Stimulated activated CD8-positive, alpha-beta memory T cell treated with anti-CD3 and anti-CD28 coated beads, Interleukin-12 subunit alpha, Interleukin-12 subunit beta, amount 100 ng/mL, for 4 hours (primary cell): ENCODE measurements around the gene ARF6.
"Not testable (repeated sequence)": the region's sequence is repeated elsewhere in the genome, so short reads cannot be mapped to it uniquely, and the experiment has no call there.

Experiments used
- DNase-seq: peaks from one replicate; pipeline ENCODE4 v3.0.0-alpha.2; 2020; ENCODE audit warnings: low read depth

ARF6 gene

DNA sequence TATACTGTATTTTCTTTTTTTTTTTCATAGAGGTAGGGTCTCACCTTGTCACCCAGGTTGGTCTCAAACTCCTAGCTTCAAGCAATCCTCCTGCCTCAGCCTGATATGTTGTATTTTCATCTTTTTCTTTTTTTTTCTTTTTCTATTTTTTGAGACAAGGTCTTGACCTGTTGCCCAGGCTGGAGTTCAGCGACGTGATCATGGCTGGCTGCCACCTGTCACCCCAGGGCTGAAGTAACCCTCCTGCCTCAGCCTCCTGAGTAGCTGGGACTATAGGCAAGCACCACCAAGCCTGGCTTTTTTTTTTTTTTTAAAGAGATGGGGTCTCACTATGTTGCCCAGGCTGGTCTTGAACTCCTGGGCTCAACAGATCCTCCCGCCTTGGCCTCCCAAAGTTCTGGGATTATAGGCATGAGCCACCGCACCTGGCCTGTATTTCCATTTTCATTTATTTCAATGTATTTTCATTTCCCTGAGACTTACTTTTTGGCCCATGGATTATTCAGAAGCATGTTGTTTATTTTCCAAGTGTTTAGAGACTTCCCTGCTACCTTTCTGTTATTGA lies 16.2 kb upstream of the ARF6 start:
- DNase-seq, result no peak

DNA sequence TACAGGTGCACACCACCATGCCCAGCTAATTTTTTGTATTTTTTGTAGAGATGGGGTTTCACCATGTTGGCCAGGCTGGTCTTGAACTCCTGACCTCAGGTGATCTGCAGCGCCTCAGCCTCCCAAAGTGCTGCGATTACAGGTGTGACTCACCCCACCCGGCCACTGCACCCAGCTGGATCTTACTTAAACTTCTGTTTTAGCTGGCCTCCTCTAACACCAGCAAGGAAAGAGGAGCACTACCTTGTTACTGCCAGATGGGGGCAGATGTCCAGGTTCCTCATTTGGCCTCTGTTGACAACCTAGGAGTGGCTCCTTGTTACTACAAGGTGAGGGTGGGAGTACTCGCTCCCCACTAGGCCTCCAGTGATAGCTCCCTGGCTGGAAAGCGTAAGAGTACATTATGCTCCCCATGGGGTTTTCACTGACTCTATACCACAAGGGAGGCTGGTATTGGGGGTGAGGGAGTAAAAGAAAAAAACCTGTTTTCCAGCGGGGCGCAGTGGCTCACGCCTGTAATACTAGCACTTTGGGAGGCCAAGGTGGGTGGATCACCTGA lies 13.2 kb upstream of the ARF6 start:
- peak; percentile 21 for DNase-seq

DNA sequence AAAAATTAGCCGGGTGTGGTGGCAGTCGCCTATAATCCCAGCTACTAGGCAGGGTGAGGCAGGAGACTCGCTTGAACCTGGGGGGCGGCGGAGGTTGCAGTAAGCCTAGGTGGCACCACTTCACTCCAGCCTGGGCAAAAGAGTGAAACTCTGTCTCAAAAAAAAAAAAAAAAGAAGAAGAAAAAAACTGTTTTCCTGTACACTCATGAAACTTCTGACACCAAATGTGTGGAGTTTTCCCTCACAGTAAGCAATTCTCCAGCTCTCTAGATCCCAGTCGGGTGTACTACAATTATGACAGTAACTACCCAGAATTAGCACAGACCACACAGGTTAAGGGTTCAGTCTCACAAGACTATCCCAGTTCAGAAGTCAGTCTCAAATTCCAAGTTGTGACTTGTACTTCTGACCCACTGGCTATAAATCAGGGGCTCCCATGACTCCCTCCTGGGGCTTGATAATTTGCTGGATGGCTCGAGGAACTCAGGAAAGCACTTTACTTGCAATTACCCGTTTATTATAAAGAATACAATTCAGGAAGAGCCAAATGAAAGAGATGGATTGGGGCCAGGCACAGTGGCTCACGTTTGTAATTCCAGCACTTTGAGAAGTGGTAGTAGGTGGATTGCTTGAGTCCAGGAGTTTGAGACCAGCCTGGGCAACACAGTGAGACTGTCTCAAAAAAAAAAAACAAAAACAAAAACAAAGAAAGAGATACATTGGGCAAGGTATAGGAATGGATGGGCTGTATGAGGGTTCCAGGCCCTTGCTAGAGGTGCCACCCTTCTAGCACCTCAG lies 12.4 kb upstream of the ARF6 start:
- no peak for DNase-seq

DNA sequence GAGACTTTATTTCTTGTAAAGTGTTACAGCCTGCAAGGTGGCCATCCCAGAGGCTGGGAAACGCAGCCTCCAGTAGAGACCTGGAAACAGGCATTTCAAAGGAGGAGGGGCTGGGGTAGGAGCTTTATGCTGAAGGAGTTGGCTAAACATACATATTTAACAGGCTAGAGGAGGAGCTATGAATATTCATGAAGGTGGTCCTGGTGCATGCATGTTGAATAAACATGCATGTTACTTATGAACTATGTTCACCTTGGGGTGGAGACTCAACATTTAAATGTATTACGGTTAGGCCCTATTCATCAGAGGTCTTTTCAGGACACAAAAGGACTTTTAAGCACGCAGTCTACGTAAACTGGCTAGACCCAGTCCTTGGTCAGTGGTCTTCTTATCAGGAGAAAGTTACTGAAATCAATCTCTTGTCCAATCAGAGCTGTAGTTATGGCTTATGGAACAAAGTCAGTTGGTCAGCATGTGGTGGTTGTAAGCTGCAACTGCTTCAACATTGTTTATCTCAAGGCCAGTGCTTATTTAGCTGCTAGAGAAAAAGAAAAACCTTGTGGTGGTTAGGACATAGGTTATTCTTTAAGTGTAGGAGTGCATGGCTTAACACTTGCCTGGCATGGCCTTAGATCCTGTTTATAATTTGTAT lies 11.4 kb upstream of the ARF6 start:
- no peak for DNase-seq

DNA sequence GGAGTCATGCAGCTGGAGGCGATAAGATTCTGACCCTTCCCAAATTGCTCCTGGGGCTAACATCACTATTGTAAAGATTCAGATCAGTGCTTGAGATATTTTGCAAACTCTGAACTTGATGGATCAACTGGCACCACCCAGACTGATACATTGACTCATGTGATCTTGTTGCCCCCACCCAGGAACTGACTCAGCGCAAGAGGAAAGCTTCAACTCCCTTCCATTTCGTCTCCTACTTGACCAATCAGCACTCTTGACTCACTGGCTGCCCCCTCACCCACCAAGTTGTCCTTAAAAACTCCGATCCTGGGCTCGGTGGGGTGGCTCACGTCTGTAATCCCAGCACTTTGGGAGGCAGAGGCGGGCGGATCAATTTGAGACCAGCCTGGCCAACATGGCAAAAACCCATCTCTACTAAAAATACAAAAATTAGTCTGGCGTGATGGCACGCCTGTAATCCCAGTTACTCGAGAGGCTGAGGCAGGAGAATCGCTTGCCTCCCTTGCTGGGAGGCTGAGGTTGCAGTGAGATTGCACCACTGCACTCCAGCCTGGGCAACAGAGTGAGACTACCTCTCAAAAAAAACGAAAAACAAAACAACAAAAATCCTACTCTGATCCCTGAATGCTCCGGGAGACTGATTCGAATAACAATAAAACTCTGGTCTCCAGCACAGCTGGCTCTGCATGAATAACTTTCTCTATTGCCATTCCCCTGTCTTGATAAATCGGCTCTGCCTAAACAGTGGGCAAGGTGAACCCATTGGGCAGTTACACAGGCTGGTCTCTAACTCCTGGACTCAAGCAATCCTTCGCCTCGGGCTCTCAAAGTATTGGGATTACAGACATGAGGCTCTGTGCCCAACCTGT lies 9.8 kb upstream of the ARF6 start:
- no peak for DNase-seq

DNA sequence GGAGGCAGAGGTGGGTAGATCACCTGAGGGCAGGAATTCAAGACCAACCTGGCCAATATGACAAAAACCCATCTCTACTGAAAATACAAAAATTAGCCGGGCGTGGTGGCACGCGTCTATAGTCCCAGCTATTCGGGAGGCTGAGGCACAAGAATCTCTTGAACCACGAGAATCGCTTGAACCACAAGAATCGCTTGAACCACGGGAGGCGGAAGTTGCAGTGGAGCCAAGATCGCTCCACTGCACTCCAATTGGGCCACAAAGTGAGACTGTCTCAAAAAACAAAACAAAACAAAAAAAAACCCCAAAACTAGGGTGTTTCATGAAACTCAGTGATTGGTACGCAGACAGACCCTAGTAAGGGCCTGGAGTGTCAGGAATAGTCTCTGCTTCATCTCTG lies 6.4 kb upstream of the ARF6 start:
- no peak for DNase-seq

DNA sequence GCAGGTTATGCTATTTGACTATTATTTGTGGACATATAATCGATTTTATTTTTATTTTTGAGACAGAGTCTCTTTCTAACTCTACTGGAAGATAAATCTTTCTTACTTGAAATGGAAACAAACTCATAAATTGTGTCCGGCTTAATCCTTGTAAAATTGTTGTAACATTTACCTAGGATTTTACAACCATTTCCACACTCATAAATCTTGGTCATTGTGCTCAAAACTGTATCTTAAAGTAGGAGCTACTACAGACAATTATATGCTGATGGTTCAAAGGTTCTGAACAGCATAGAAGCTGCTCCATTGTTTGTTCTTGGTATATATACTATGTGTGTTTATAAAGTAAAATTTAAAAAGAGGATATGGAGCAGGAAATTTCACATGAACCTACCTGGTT lies 4.6 kb upstream of the ARF6 start:
- DNase-seq, result no peak

DNA sequence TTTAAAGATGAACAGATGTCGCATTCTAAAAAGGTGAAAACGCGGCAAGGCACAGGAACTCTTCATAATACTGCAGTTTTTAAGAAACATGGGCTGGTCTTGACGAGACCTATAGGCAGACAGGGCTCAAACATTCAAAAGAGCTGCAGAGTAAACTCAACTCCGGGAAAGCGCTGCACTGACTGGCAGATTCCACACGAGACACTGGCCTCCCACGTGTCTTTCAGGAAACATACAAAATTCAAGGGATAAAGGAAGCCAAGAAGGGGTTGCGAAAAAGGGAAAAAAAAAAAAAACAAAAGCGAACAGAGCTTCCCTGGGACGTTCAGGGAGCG lies 614 bp upstream of the ARF6 start:
- no peak for DNase-seq

DNA sequence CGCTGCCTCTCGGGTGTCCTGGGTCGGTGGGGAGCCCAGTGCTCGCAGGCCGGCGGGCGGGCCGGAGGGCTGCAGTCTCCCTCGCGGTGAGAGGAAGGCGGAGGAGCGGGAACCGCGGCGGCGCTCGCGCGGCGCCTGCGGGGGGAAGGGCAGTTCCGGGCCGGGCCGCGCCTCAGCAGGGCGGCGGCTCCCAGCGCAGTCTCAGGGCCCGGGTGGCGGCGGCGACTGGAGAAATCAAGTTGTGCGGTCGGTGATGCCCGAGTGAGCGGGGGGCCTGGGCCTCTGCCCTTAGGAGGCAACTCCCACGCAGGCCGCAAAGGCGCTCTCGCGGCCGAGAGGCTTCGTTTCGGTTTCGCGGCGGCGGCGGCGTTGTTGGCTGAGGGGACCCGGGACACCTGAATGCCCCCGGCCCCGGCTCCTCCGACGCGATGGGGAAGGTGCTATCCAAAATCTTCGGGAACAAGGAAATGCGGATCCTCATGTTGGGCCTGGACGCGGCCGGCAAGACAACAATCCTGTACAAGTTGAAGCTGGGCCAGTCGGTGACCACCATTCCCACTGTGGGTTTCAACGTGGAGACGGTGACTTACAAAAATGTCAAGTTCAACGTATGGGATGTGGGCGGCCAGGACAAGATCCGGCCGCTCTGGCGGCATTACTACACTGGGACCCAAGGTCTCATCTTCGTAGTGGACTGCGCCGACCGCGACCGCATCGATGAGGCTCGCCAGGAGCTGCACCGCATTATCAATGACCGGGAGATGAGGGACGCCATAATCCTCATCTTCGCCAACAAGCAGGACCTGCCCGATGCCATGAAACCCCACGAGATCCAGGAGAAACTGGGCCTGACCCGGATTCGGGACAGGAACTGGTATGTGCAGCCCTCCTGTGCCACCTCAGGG lies 679 bp downstream of the ARF6 start:
- peak; percentile 61 for DNase-seq

DNA sequence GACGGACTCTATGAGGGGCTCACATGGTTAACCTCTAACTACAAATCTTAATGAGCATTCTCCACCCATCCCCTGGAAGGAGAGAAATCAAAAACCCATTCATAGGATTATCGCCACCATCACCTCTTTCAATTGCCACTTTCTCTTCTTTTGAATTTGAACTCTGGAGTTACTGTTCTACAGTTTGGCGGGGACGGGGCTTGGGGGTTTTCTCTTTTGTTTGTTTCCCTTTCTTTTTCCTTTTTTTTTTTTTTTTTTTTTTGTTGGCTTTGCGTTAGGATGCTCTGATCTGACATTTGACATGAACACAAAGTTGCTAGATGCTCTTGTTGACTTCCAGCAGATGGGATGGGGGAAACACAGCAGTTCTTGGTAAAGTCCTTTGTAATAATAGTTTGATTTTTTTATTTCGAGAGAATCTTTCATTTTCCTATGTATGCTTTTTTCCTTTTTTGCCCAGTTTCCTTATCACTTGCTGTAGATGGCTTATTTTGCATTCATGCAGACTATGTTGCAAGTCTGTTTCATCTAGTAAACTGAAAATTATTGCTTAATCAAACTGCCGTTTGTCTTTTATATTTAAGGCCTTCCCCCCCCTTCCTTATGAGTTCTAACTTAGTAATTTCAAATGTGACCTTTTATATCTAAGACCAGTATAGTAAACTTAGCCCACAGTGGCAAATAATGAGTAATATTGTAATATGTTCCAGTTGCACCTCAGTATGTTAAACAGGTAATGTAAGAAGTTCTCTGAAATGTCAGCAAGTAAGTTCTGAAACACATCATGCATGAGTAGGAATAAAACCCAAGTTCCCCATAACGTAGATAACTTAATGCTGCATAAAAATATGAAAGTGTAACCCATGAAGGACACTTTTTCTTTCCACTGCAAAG lies 1.6 kb downstream of the ARF6 start:
- not testable (repeated sequence) for DNase-seq

DNA sequence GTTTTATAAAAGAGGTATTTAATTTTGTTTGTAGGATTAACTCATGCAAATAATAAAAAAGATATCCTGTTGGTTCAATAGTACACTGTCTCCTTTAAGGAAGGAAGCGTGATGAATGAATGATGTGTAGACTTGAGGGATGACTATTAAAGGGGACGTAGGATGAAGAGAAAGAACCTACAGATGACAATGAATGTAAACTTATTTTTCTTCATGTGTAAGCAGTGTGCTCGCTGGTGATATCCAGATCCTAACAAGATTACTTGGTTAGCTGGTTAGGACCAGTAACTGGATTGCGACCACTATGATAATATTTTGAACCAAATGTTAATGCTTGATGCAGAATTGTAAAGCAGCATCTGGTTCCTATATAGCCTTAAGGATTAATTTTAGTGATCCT lies 2.6 kb downstream of the ARF6 start:
- no peak for DNase-seq

DNA sequence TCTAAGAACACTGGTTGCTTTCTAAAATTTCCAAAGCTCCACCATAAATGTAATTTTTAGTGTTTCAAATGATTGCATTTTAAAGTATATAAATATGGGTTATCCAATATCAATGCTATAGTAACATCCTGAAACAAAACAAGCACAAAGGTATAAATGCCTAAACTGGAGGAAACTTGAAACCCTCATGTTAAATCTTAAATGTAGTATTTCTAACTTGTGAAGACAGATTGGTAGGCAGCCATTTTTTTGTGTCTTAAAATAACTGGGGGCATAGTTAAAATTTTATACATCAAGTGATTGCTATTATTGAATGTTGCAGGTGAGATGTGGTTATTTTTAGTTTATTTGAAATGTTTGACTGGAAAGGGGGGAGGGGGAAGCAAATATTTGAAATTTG lies 3.4 kb downstream of the ARF6 start:
- not testable (repeated sequence) for DNase-seq

DNA sequence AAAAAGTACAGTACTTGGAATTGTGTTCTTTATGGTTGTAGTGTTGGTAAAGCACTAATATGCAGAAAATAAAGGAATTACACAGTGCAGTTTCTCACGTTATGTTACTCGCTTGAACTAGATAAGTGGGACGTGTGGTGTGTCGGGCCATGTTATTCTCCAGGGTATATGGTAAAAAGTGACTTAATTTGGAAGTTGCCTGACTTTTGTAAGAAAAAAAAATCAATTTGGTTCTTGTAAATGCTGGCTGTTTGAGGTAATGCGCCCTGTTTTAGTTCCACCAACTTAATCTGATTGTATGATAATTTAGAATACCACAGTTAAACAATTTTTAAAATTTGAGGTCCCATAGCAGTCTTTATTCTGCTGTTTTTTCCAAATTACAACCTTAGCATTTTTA lies 4.1 kb downstream of the ARF6 start:
- DNase-seq, result no peak

DNA sequence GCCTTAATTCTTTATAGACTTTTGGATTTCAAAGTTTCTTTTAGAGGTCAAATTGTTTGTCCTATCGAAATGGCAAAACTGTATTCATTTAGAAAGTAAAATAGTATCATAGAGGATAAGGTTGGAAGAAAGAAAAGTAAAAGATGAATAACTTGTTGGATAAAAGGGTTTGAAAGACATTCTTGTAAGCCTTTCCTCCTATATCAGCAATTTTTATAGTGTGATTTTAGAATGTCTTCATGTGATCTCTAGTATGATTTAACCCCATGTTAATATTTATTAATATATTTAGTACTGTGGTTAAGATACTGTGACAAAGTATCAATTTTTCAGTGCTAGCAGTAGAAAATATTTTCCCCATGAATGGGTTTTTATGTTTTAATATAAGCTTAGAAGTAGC lies 4.5 kb downstream of the ARF6 start:
- no peak for DNase-seq

DNA sequence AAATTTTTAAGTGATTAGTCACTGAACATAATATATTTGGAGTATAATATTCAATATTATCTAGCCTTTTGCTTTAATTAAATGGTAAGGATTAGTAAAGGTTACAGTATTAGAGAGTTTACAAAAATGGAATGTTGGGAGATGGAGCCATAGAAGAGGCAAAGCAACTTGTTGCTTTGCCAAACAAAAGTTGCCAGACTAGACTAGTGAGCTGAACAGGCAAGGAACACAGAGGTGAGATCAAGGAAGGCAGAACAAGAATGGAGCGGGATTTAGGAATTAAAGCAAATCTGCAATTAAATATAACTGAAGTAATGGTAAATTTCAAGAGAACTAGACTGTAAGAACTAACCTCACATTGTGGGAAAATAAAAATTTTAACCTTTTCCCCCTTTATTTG lies 5.1 kb downstream of the ARF6 start:
- no peak for DNase-seq

DNA sequence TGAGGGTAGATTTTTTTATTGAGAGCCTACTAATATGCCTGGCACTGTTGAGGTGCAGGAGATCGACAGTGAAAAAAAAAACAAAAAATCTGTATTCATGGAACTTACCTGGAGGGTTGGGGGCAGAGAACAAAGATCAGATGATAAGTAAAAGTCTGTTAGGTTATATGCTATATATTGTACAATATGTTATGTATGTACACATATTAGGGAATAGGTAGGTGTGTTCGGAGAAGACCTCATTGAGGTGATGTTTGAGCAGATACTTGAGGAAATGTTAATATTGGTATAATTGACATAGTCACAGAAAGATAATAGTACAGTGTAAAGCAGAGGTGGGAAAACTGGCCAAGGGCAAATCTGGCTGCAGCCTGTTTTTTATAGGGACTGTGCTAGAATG lies 5.6 kb downstream of the ARF6 start:
- no peak for DNase-seq

DNA sequence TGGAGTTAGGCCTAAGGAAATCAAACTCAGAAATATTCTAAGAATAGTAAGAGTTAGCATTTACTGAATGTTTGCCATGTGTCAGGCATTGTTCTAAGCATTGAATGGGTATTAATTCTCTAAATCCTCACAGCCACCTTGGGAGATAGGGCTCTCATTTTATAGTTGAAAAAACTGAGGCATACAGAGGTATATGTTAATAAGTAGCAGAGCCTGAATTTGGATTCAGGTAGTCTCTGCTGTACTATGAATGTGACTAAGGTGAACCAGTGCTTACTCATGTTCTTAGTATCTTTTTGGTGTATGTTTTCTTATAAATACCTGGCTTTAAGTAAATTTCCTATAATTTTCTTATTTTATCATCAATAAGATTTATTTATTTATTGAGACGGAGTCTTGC lies 8.1 kb downstream of the ARF6 start:
- DNase-seq, result no peak

DNA sequence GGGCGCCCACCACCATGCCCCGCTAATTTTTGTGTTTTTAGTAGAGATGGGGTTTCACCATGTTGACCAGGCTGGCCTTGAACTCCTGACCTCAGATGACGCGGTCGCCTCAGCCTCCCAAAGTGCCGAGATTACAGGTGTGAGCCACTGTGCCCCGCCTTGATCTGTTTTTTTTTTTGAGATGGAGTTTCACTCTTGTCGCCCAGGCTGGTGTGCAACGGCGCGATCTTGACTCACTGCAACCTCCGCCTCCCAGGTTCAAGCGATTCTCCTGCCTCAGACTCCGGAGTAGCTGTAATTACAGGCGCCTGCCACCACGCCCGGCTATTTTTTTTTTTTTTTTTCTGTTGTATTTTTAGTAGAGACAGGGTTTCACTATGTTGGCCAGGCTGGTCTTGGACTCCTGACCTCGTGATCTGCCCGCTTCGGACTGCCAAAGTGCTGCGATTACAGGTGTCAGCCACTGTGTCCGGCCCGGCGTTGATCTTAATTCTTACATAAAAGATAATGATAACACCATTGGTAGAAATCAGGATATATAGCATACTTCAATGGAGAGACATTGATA lies 9.9 kb downstream of the ARF6 start:
- DNase-seq, result not testable (repeated sequence)

DNA sequence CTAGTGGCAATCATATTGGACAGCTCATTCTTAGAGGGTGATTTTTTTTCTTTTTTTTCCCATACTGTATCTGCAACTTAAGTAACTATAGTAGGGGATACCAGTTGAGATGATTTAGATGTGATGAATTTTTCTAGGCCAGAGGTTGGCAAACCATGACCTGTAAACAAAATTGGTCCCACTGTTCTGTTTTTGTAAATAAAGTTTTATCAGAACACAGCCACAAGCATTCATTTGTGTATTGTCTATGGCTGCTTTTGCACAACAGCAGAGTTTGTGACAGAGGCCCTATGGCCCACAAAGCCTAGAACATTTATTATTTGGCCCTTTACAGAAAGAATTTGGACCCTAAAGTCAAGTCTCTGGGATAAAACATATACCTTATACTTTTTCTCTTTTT lies 11.4 kb downstream of the ARF6 start:
- DNase-seq, result no peak

DNA sequence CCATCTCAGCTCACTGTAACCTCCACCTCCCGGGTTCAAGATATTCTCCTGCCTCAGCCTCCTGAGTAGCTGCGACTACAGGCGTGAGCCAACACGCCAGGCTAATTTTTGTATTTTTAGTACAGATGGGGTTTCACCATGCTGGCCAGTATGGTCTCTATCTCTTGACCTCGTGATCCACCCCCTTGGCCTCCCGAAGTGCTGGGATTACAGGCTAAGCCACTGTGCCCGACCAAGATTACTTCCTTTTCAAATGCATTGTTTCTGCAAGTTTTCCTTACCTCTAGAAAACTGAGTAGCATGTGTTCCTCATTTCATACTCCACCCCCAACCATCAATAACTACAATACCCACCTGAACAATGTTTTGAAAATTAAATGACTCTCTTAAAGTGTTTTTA lies 13.1 kb downstream of the ARF6 start:
- no peak for DNase-seq
